IMR-90 (cell line): ENCODE measurements around the gene CLASP1. TPM values are rescaled to one million over a fixed set of nuclear protein-coding genes. Genes with fewer than 3 reads are reported as not detected.

Source experiments
- ATAC-seq: fragments of 200-7000 bp; cut with Tn5 transposase; 2 replicates; pipeline ENCODE4 v1.9.1; 2020; ENCODE audit warnings: low read depth, mild to moderate bottlenecking, moderate library complexity
- BruUV-seq: library from RNA; stranded (reverse); fragments of 400-500 nt; replicated peaks from 2 replicates; lab custom pipeline; 2021; lab: Mats Ljungman, UMichigan
- CTCF ChIA-PET: fragments of 300-600 bp; formaldehyde crosslinking; extraction: SDS; loops from one replicate; lab custom pipeline; 2021; ENCODE audit warnings: antibody characterized with exemption; lab: Yijun Ruan, JAX
- POLR2A ChIA-PET: fragments of 300-600 bp; sonication (Branson Sonifier 250); formaldehyde crosslinking; loops from one replicate; lab custom pipeline; 2022; ENCODE audit warnings: antibody characterized with exemption; ENCODE audit not compliant: unreplicated experiment; lab: Charles Lee
- DNase-seq: peaks from one replicate; pipeline ENCODE4 v3.0.0; 2013
- H2AFZ ChIP-seq: replicated peaks from 2 replicates; pipeline ENCODE3; 2013; ENCODE audit warnings: low read length, mild to moderate bottlenecking; ENCODE audit not compliant: poor library complexity
- H2AK5ac ChIP-seq: 2 replicates; pipeline ENCODE4 v1.6.1; 2013; ENCODE audit warnings: low read depth, low read length, inconsistent platforms
- H2AK9ac ChIP-seq: replicated peaks from 2 replicates; pipeline ENCODE3; 2013; ENCODE audit warnings: mild to moderate bottlenecking, low read depth, low read length, moderate library complexity; ENCODE audit not compliant: poor library complexity
- H2BK120ac ChIP-seq: 2 replicates; pipeline ENCODE4 v1.6.1; 2013; ENCODE audit warnings: low read depth, low read length, inconsistent platforms
- H2BK15ac ChIP-seq: 3 replicates; pipeline ENCODE4 v1.6.1; 2013; ENCODE audit warnings: low read depth, low read length, inconsistent platforms
- H2BK20ac ChIP-seq: 2 replicates; pipeline ENCODE4 v1.6.1; 2013; ENCODE audit warnings: low read depth, mild to moderate bottlenecking, inconsistent platforms, low read length, moderate library complexity
- H2BK5ac ChIP-seq: 2 replicates; pipeline ENCODE4 v1.6.1; 2013; ENCODE audit warnings: mild to moderate bottlenecking, low read depth, low read length, inconsistent platforms; ENCODE audit not compliant: poor library complexity, severe bottlenecking
- H3K14ac ChIP-seq: replicated peaks from 2 replicates; pipeline ENCODE4 v1.6.1; 2013; ENCODE audit warnings: low read depth, low read length, inconsistent platforms
- H3K18ac ChIP-seq: 2 replicates; pipeline ENCODE4 v1.6.1; 2013; ENCODE audit warnings: low read depth, low read length, control low read depth
- H3K23ac ChIP-seq: 2 replicates; pipeline ENCODE4 v1.6.1; 2013; ENCODE audit warnings: low read depth, low read length, inconsistent platforms
- H3K27ac ChIP-seq: 2 replicates; pipeline ENCODE4 v1.5.1; 2013; ENCODE audit warnings: mild to moderate bottlenecking, control low read depth, low read length; ENCODE audit not compliant: insufficient read depth
- H3K27me3 ChIP-seq: 2 replicates; pipeline ENCODE4 v1.6.1; 2013; ENCODE audit warnings: low read length; ENCODE audit not compliant: control insufficient read depth, insufficient read depth
- H3K36me3 ChIP-seq: 2 replicates; pipeline ENCODE4 v1.6.1; 2013; ENCODE audit warnings: low read length, mixed read lengths; ENCODE audit not compliant: control insufficient read depth, insufficient read depth
- H3K4ac ChIP-seq: 2 replicates; pipeline ENCODE4 v1.6.1; 2013; ENCODE audit warnings: low read depth, low read length, inconsistent platforms
- H3K4me1 ChIP-seq: 2 replicates; pipeline ENCODE4 v1.6.1; 2013; ENCODE audit warnings: low read length, mixed read lengths; ENCODE audit not compliant: control insufficient read depth, insufficient read depth
- H3K4me2 ChIP-seq: 2 replicates; pipeline ENCODE4 v1.6.1; 2013; ENCODE audit warnings: low read depth, mild to moderate bottlenecking, control low read depth, low read length, moderate library complexity
- H3K4me3 ChIP-seq: 2 replicates; pipeline ENCODE4 v1.5.1; 2013; ENCODE audit warnings: low read depth, mild to moderate bottlenecking, control low read depth, low read length, moderate library complexity; ENCODE audit not compliant: insufficient read depth
- H3K56ac ChIP-seq: 2 replicates; pipeline ENCODE4 v1.6.1; 2013; ENCODE audit warnings: low read length, inconsistent platforms; ENCODE audit not compliant: insufficient read depth; ENCODE audit errors: extremely low read depth
- H3K79me1 ChIP-seq, 2 experiments: 2 replicates each; pipeline ENCODE4 v1.6.1; 2013; ENCODE audit warnings: low read length in 2 of 2, inconsistent platforms in 1 of 2, low read depth in 1 of 2
- H3K9ac ChIP-seq: 2 replicates; pipeline ENCODE4 v1.6.1; 2013; ENCODE audit warnings: low read depth, low read length, control low read depth
- H3K9me1 ChIP-seq: 2 replicates; pipeline ENCODE4 v1.6.1; 2013; ENCODE audit warnings: low read length, inconsistent platforms; ENCODE audit not compliant: insufficient read depth
- H3K9me3 ChIP-seq: 2 replicates; pipeline ENCODE4 v1.6.1; 2013; ENCODE audit warnings: low read length; ENCODE audit not compliant: control insufficient read depth, insufficient read depth
- H4K20me1 ChIP-seq: 2 replicates; pipeline ENCODE4 v1.6.1; 2013; ENCODE audit warnings: low read length, inconsistent platforms; ENCODE audit not compliant: insufficient read depth
- H4K5ac ChIP-seq: 2 replicates; pipeline ENCODE4 v1.6.1; 2013; ENCODE audit warnings: mild to moderate bottlenecking, low read depth, low read length, control low read depth
- H4K8ac ChIP-seq, 2 experiments: 2 replicates each; pipeline ENCODE4 v1.6.1; 2013; ENCODE audit warnings: low read depth in 2 of 2, low read length in 2 of 2, control low read depth in 1 of 2, inconsistent platforms in 1 of 2
- H4K91ac ChIP-seq: 2 replicates; pipeline ENCODE4 v1.6.1; 2013; ENCODE audit warnings: low read depth, low read length, inconsistent platforms; ENCODE audit not compliant: insufficient read depth
- BHLHE40 ChIP-seq: fragments of 150-350 bp; IDR thresholded peaks from 2 replicates; pipeline ENCODE4 v1.6.1; 2016; ENCODE audit warnings: mild to moderate bottlenecking, low read depth, low read length
- CTCF ChIP-seq: conservative IDR thresholded peaks from 2 replicates; pipeline ENCODE4 v1.5.1; 2012; ENCODE audit warnings: mild to moderate bottlenecking, low read depth, low read length, improper control_type of control experiment
- WGBS, 2 experiments: methylation state at CpG; one replicate each; pipeline versions ENCODE4 v1.1.5 to v1.1.7; 2013; ENCODE audit warnings: missing lambda C conversion rate in 2 of 2; ENCODE audit not compliant: insufficient read length in 1 of 2; ENCODE audit errors: extremely low coverage in 2 of 2; 5-methylcytosine and 5-hydroxymethylcytosine counted together
- dilution Hi-C: fragments of 300-500 bp; cut with HindIII; formaldehyde crosslinking; loops from one replicate; pipeline ENCODE4 v1.14.3; 2018; ENCODE audit warnings: low sequenced_read_pairs; ENCODE audit not compliant: unreplicated experiment
- in situ Hi-C: fragments of 300-500 bp; cut with MboI; formaldehyde crosslinking; loops from 3 replicates; pipeline ENCODE4 v1.14.3; 2019; ENCODE audit warnings: low sequenced_read_pairs, inconsistent platforms, mixed read lengths
- intact Hi-C: fragments of 100-400 bp; cut with micrococcal nuclease; formaldehyde crosslinking; loops from 2 replicates; pipeline ENCODE4 v1.10.0; 2022
- polyA plus RNA-seq, 3 experiments: library from polyadenylated mRNA; depleted of rRNA; stranded (reverse); fragments of >200 nt; gene quantifications; 2 replicates each; pipeline ENCODE4 v1.2.3, GENCODE V29; 2012; ENCODE audit warnings: low replicate concordance in 1 of 3
- total RNA-seq: library from RNA; depleted of rRNA; stranded (reverse); fragments of >200 nt; gene quantifications from 2 replicates; pipeline ENCODE4 v1.2.3, GENCODE V29; 2012

The CLASP1 gene
- total and polyA plus RNA-seq, 2 of the 4 experiments (the other 2 are of a cell fraction): 12.3 to 33.7 TPM

GRCh38 chr2:121351521-121352318 is 297.5 kb downstream of the CLASP1 start:
- no peak overlapping the region for H3K56ac ChIP-seq
- no peak overlapping the region for H3K4ac ChIP-seq
- DNase-seq (no peak), ATAC-seq (no peak)
- H4K8ac ChIP-seq: no peak overlapping the region
- H3K14ac ChIP-seq: no peak overlapping the region
- H3K79me1 ChIP-seq: peaks cover 0 to 8% of the 10 kb centered on the region in 2 experiments; a peak in 2 of 4 replicates
- H3K4me2 ChIP-seq: no peak overlapping the region
- POLR2A ChIA-PET: no interaction called here
- H4K20me1 ChIP-seq: 0 out of 2 replicates have a peak, but pooled peaks cover 4% of the 10 kb centered on the region
- in situ Hi-C loops (loop anchor here (10.0 to 25.0 kb wide), 2 partner anchors 257 to 664 kb away; no protein-coding TSS in a partner anchor), intact Hi-C loops (no loop called here), dilution Hi-C loops (no loop called here)
- H2BK120ac ChIP-seq: no peak overlapping the region
- no peak overlapping the region for H3K9ac ChIP-seq
- H3K27me3 ChIP-seq: no peaks in the 10 kb centered on the region
- H3K4me1 ChIP-seq: no peaks in the 10 kb centered on the region
- H3K36me3 ChIP-seq: peaks cover 75% of the 10 kb centered on the region
- peaks cover 8% of the 10 kb centered on the region; the same call in 1 of the 2 replicates for H3K9me1 ChIP-seq
- no peak overlapping the region for H2BK15ac ChIP-seq
- H4K5ac ChIP-seq: no peak overlapping the region
- BruUV-seq: no TSS peak
- 89% methylated on average over 3 of the region's 17 CpGs; no CpG with 5 or more reads in 1 of the 2 experiments for WGBS, 2 experiments
- no peak overlapping the region for H4K91ac ChIP-seq
- H3K18ac ChIP-seq: no peak overlapping the region
- H2AFZ ChIP-seq: no peak overlapping the region
- H2BK20ac ChIP-seq: no peak overlapping the region
- no peaks in the 10 kb centered on the region for H3K9me3 ChIP-seq
- no peak overlapping the region for H2AK9ac ChIP-seq
- H2BK5ac ChIP-seq: no peak overlapping the region
- CTCF ChIA-PET: no interaction called here
- no peak overlapping the region for H3K23ac ChIP-seq
- H3K4me3 ChIP-seq: no peak overlapping the region
- no peak for TF ChIP-seq CTCF
- TF ChIP-seq BHLHE40: no peak
- H2AK5ac ChIP-seq: no peak overlapping the region
- H3K27ac ChIP-seq: no peak overlapping the region
